Esophagus (tissue), 2 donors: ENCODE measurements around the gene CYTH4. TPM values are rescaled to one million over a fixed set of nuclear protein-coding genes. Genes with fewer than 3 reads are reported as not detected.

Source experiments
- H3K27ac ChIP-seq, 2 donors: one replicate each; pipeline ENCODE4 v1.5.1; 2013; ENCODE audit warnings: low read depth in 2 of 2, mild to moderate bottlenecking in 2 of 2, inconsistent platforms in 1 of 2, low read length in 1 of 2, moderate library complexity in 1 of 2
- H3K27me3 ChIP-seq, 2 donors: one replicate each; pipeline ENCODE4 v1.6.1; 2013; ENCODE audit warnings: low read length in 2 of 2, control low read depth in 1 of 2, mild to moderate bottlenecking in 1 of 2; ENCODE audit not compliant: insufficient read depth in 2 of 2, control insufficient read depth in 1 of 2
- H3K36me3 ChIP-seq, 2 donors: one replicate each; pipeline ENCODE4 v1.6.1; 2013; ENCODE audit warnings: low read length in 1 of 2; ENCODE audit not compliant: control insufficient read depth in 2 of 2, insufficient read depth in 2 of 2
- H3K4me1 ChIP-seq, 2 donors: one replicate each; pipeline ENCODE4 v1.6.1; 2013; ENCODE audit warnings: low read length in 1 of 2; ENCODE audit not compliant: control insufficient read depth in 2 of 2, insufficient read depth in 2 of 2
- H3K4me3 ChIP-seq, 2 donors: one replicate each; pipeline ENCODE4 v1.5.1; 2013; ENCODE audit warnings: low read length in 2 of 2, mild to moderate bottlenecking in 2 of 2, low read depth in 1 of 2, moderate library complexity in 1 of 2
- H3K9me3 ChIP-seq, 2 donors: one replicate each; pipeline ENCODE4 v1.6.1; 2013; ENCODE audit warnings: mild to moderate bottlenecking in 2 of 2, low read depth in 1 of 2, low read length in 1 of 2, moderate library complexity in 1 of 2; ENCODE audit not compliant: control insufficient read depth in 2 of 2, insufficient read depth in 1 of 2
- WGBS, 2 donors: extraction: QIAGEN DNeasy Blood & Tissue Kit; methylation state at CpG; one replicate each; pipeline ENCODE4 v1.1.7; 2013; 5-methylcytosine and 5-hydroxymethylcytosine counted together
- polyA plus RNA-seq, 2 donors: library from polyadenylated mRNA; stranded (reverse); fragments of 200-250 nt; gene quantifications; one replicate each; pipeline ENCODE4 v1.2.3, GENCODE V29; 2013
- donor health status: healthy with polysubstance abuse.
- donor health status: Bipolar disorder and iron deficiency.

Gene CYTH4
- polyA plus RNA-seq, 2 donors = 1.4 to 4.1 TPM

- Histone ChIP-seq H3K27me3 (no peaks in the 10 kb centered on the region), H3K36me3 (no peaks in the 10 kb centered on the region), H3K27ac (no peak overlapping the region), H3K4me1 (peaks cover 4 to 11% of the 10 kb centered on the region in 2 donors), H3K9me3 (no peaks in the 10 kb centered on the region), H3K4me3 (no peak overlapping the region)
- 78 to 84% methylated on average over 9 of the region's 9 CpGs for WGBS, 2 donors
Observed at GRCh38 chr22:37312549-37313183, 30.4 kb downstream of the CYTH4 start.

GRCh38 chr22:37313376-37314314 lies 31.3 kb downstream of the CYTH4 start:
- no peaks in the 10 kb centered on the region for H3K9me3 ChIP-seq
- no peaks in the 10 kb centered on the region for H3K27me3 ChIP-seq
- WGBS, 2 donors = 53 to 64% methylated on average over 25 of the region's 25 CpGs
- no peak overlapping the region for H3K27ac ChIP-seq
- peaks cover 0 to 4% of the 10 kb centered on the region in 2 donors for H3K4me1 ChIP-seq
- H3K36me3 ChIP-seq = no peaks in the 10 kb centered on the region
- no peak overlapping the region for H3K4me3 ChIP-seq

GRCh38 chr22:37314315-37315074 lies 32.2 kb downstream of the CYTH4 start:
- no peak overlapping the region for H3K27ac ChIP-seq
- H3K36me3 ChIP-seq = no peaks in the 10 kb centered on the region
- H3K9me3 ChIP-seq = no peaks in the 10 kb centered on the region
- no peak overlapping the region for H3K4me3 ChIP-seq
- no peaks in the 10 kb centered on the region for H3K4me1 ChIP-seq
- WGBS, 2 donors = 59 to 62% methylated on average over 16 of the region's 16 CpGs
- no peaks in the 10 kb centered on the region for H3K27me3 ChIP-seq

- no peaks in the 10 kb centered on the region for H3K4me1 ChIP-seq
- 66% methylated on average over 6 of the region's 6 CpGs for WGBS, 2 donors
- no peaks in the 10 kb centered on the region for H3K9me3 ChIP-seq
- no peak overlapping the region for H3K4me3 ChIP-seq
- H3K27ac ChIP-seq = no peak overlapping the region
- H3K27me3 ChIP-seq = no peaks in the 10 kb centered on the region
- no peaks in the 10 kb centered on the region for H3K36me3 ChIP-seq
Observed at GRCh38 chr22:37316405-37316804, 34.1 kb downstream of the CYTH4 start.

GRCh38 chr22:37316875-37317371 lies 34.6 kb downstream of the CYTH4 start:
- 23% methylated on average over 10 to 11 of the region's 11 CpGs for WGBS, 2 donors
- Histone ChIP-seq H3K27me3 (no peaks in the 10 kb centered on the region), H3K4me1 (no peaks in the 10 kb centered on the region), H3K4me3 (no peak overlapping the region), H3K9me3 (no peaks in the 10 kb centered on the region), H3K36me3 (no peaks in the 10 kb centered on the region), H3K27ac (no peak overlapping the region)

- no peaks in the 10 kb centered on the region for H3K4me1 ChIP-seq
- WGBS, 2 donors = 65 to 71% methylated on average over 6 of the region's 6 CpGs
- H3K4me3 ChIP-seq = no peak overlapping the region
- peaks cover 0 to 5% of the 10 kb centered on the region in 2 donors for H3K27me3 ChIP-seq
- H3K36me3 ChIP-seq = no peaks in the 10 kb centered on the region
- H3K9me3 ChIP-seq = no peaks in the 10 kb centered on the region
- H3K27ac ChIP-seq = no peak overlapping the region
Observed at GRCh38 chr22:37317698-37318210, 35.4 kb downstream of the CYTH4 start.

- 69 to 72% methylated on average over 17 to 18 of the region's 18 CpGs for WGBS, 2 donors
- H3K36me3 ChIP-seq = no peaks in the 10 kb centered on the region
- H3K9me3 ChIP-seq = no peaks in the 10 kb centered on the region
- no peaks in the 10 kb centered on the region for H3K4me1 ChIP-seq
- H3K27me3 ChIP-seq = peaks cover 0 to 6% of the 10 kb centered on the region in 2 donors
- no peak overlapping the region for H3K27ac ChIP-seq
- no peak overlapping the region for H3K4me3 ChIP-seq
Observed at GRCh38 chr22:37318364-37319109, 36.2 kb downstream of the CYTH4 start.

- Histone ChIP-seq H3K27me3 (peaks cover 4 to 6% of the 10 kb centered on the region in 2 donors), H3K27ac (no peak overlapping the region), H3K4me3 (no peak overlapping the region), H3K4me1 (no peaks in the 10 kb centered on the region), H3K9me3 (no peaks in the 10 kb centered on the region), H3K36me3 (no peaks in the 10 kb centered on the region)
- 61 to 77% methylated on average over 9 to 10 of the region's 10 CpGs for WGBS, 2 donors
Observed at GRCh38 chr22:37319469-37319868, 37.2 kb downstream of the CYTH4 start.
